IPS-18c (cell line): ENCODE measurements around the gene CDCA8.
"Not testable (repeated sequence)": the region's sequence is repeated elsewhere in the genome, so short reads cannot be mapped to it uniquely, and the experiment has no call there.

Experiments used
- H3K4me3 ChIP-seq: 2 replicates; pipeline ENCODE4 v1.7.0; 2013; ENCODE audit warnings: low read depth, mild to moderate bottlenecking, low read length, moderate library complexity; ENCODE audit not compliant: insufficient read depth
- H3K9me3 ChIP-seq: one replicate; pipeline ENCODE4 v1.6.1; 2013; ENCODE audit warnings: mild to moderate bottlenecking, low read length, moderate library complexity; ENCODE audit not compliant: control insufficient read depth, insufficient read depth

The CDCA8 gene

GRCh38 chr1:37722181-37723071 is 30.1 kb downstream of the CDCA8 start:
- no peak overlapping the region for H3K4me3 ChIP-seq
- peaks cover 2% of the 10 kb centered on the region for H3K9me3 ChIP-seq

GRCh38 chr1:37723072-37723389 is 30.7 kb downstream of the CDCA8 start:
- Histone ChIP-seq H3K9me3 (peaks cover 2% of the 10 kb centered on the region), H3K4me3 (no peak overlapping the region)

- no peak overlapping the region for H3K4me3 ChIP-seq
- H3K9me3 ChIP-seq, result peaks cover 2% of the 10 kb centered on the region
These were observed 31.2 kb downstream of the CDCA8 start for GRCh38 chr1:37723390-37724078.

GRCh38 chr1:37724575-37724974 is 32.3 kb downstream of the CDCA8 start:
- H3K9me3 ChIP-seq, result peaks cover 2% of the 10 kb centered on the region
- H3K4me3 ChIP-seq, result no peak overlapping the region

GRCh38 chr1:37725851-37726613 is 33.7 kb downstream of the CDCA8 start:
- no peak overlapping the region for H3K4me3 ChIP-seq
- peaks cover 2% of the 10 kb centered on the region for H3K9me3 ChIP-seq

GRCh38 chr1:37726751-37727585 is 34.7 kb downstream of the CDCA8 start:
- H3K9me3 ChIP-seq, result peaks cover 2% of the 10 kb centered on the region
- no peak overlapping the region for H3K4me3 ChIP-seq

GRCh38 chr1:37728416-37728815 is 36.1 kb downstream of the CDCA8 start:
- peaks cover 2% of the 10 kb centered on the region for H3K9me3 ChIP-seq
- no peak overlapping the region for H3K4me3 ChIP-seq

- Histone ChIP-seq H3K4me3 (no peak overlapping the region), H3K9me3 (peaks cover 2% of the 10 kb centered on the region)
These were observed 38.1 kb downstream of the CDCA8 start for GRCh38 chr1:37730376-37730775.

GRCh38 chr1:37731312-37732019 is 39.1 kb downstream of the CDCA8 start:
- H3K4me3 ChIP-seq, result no peak overlapping the region
- H3K9me3 ChIP-seq, result peaks cover 2% of the 10 kb centered on the region

GRCh38 chr1:37732111-37732780 is 39.9 kb downstream of the CDCA8 start:
- no peak overlapping the region for H3K4me3 ChIP-seq

GRCh38 chr1:37734629-37735591 is 42.6 kb downstream of the CDCA8 start:
- Histone ChIP-seq H3K4me3 (peak overlapping the region; percentile 58; the same call in 1 of the 2 replicates), H3K9me3 (no peaks in the 10 kb centered on the region)

More at GRCh38 chr1:37732111-37732780, 39.9 kb downstream of the CDCA8 start:
- H3K9me3 ChIP-seq, result no peaks in the 10 kb centered on the region

GRCh38 chr1:37737975-37738374 is 45.7 kb downstream of the CDCA8 start:
- not testable (repeated sequence) for H3K9me3 ChIP-seq, H3K4me3 ChIP-seq

GRCh38 chr1:37738619-37739018 is 46.3 kb downstream of the CDCA8 start:
- H3K9me3 ChIP-seq, H3K4me3 ChIP-seq: not testable (repeated sequence)

GRCh38 chr1:37739222-37739621 is 46.9 kb downstream of the CDCA8 start:
- Histone ChIP-seq H3K4me3 (no peak overlapping the region), H3K9me3 (no peaks in the 10 kb centered on the region)

GRCh38 chr1:37741130-37741529 is 48.8 kb downstream of the CDCA8 start:
- Histone ChIP-seq H3K9me3 (no peaks in the 10 kb centered on the region), H3K4me3 (no peak overlapping the region)
